ENCODE results near the gene URI1.
"Not testable (repeated sequence)": the region's sequence is repeated elsewhere in the genome, so short reads cannot be mapped to it uniquely, and the experiment has no call there.

URI1 gene

GRCh38 chr19:30028992-30029343 lies 86.9 kb downstream of the URI1 start:
- no peak for DNase-seq

GRCh38 chr19:30029721-30030510 lies 87.9 kb downstream of the URI1 start:
- no peak for DNase-seq

GRCh38 chr19:30034321-30034720 lies 92.3 kb downstream of the URI1 start:
- DNase-seq, result no peak

- DNase-seq, result no peak
Observed at GRCh38 chr19:30036154-30037129, 94.4 kb downstream of the URI1 start.

GRCh38 chr19:30037835-30038234 lies 95.8 kb downstream of the URI1 start:
- no peak for DNase-seq

GRCh38 chr19:30041931-30042330 lies 99.9 kb downstream of the URI1 start:
- not testable (repeated sequence) for DNase-seq

- DNase-seq, result not testable (repeated sequence)
Observed at GRCh38 chr19:30043008-30043407, 101.0 kb downstream of the URI1 start.

- no peak for DNase-seq
Observed at GRCh38 chr19:30044273-30045248, 102.5 kb downstream of the URI1 start.

GRCh38 chr19:30046522-30046921 lies 104.5 kb downstream of the URI1 start:
- no peak for DNase-seq

- DNase-seq, result no peak
Observed at GRCh38 chr19:30047432-30047831, 105.4 kb downstream of the URI1 start.

GRCh38 chr19:30049226-30049625 lies 107.2 kb downstream of the URI1 start:
- no peak for DNase-seq

- DNase-seq, result no peak
Observed at GRCh38 chr19:30049846-30050667, 108.0 kb downstream of the URI1 start.

GRCh38 chr19:30052122-30053075 lies 110.4 kb downstream of the URI1 start:
- no peak for DNase-seq

GRCh38 chr19:30053558-30053957 lies 111.5 kb downstream of the URI1 start:
- no peak for DNase-seq

GRCh38 chr19:30054210-30054609 lies 112.2 kb downstream of the URI1 start:
- DNase-seq, result no peak

GRCh38 chr19:30056580-30056979 lies 114.5 kb downstream of the URI1 start:
- no peak for DNase-seq

GRCh38 chr19:30059741-30060457 lies 117.9 kb downstream of the URI1 start:
- no peak for DNase-seq

GRCh38 chr19:30060531-30061222 lies 118.6 kb downstream of the URI1 start:
- no peak for DNase-seq

Data from stimulated activated CD8-positive, alpha-beta memory T cell treated with anti-CD3 and anti-CD28 coated beads, Interleukin-4, amount 100 ng/mL, for 48 hours (primary cell).